Eye (tissue), 1 donor: Measurements from ENCODE around the gene RGS7.
"Not testable (repeated sequence)": the region's sequence is repeated elsewhere in the genome, so short reads cannot be mapped to it uniquely, and the experiment has no call there.

Experiments
- DNase-seq: peaks from one replicate; pipeline ENCODE4 v3.0.0-alpha.2; 2015

RGS7 gene

GRCh38 chr1:241068359-241068758, 288.6 kb downstream of the RGS7 start:
- no peak for DNase-seq

GRCh38 chr1:241063276-241063675, 293.7 kb downstream of the RGS7 start:
- no peak for DNase-seq

- no peak for DNase-seq
Observed at GRCh38 chr1:241061062-241061461, 295.9 kb downstream of the RGS7 start.

- DNase-seq = no peak
Observed at GRCh38 chr1:241048622-241049021, 308.4 kb downstream of the RGS7 start.

GRCh38 chr1:241045659-241046058, 311.3 kb downstream of the RGS7 start:
- DNase-seq = no peak

GRCh38 chr1:241034203-241034936, 322.6 kb downstream of the RGS7 start:
- DNase-seq = no peak

GRCh38 chr1:241024834-241025233, 332.2 kb downstream of the RGS7 start:
- DNase-seq = no peak

- DNase-seq = no peak
Observed at GRCh38 chr1:241022366-241022765, 334.6 kb downstream of the RGS7 start.

- DNase-seq = no peak
Observed at GRCh38 chr1:241020851-241021697, 335.9 kb downstream of the RGS7 start.

- no peak for DNase-seq
Observed at GRCh38 chr1:241012708-241013340, 344.2 kb downstream of the RGS7 start.

- DNase-seq = no peak
Observed at GRCh38 chr1:241007668-241008067, 349.3 kb downstream of the RGS7 start.

GRCh38 chr1:240999826-241000225, 357.2 kb downstream of the RGS7 start:
- DNase-seq = no peak

GRCh38 chr1:240998441-240999015, 358.5 kb downstream of the RGS7 start:
- no peak for DNase-seq

GRCh38 chr1:240998024-240998423, 359.0 kb downstream of the RGS7 start:
- DNase-seq = no peak

- DNase-seq = no peak
Observed at GRCh38 chr1:240993004-240993403, 364.0 kb downstream of the RGS7 start.

- no peak for DNase-seq
Observed at GRCh38 chr1:240991230-240991629, 365.8 kb downstream of the RGS7 start.

GRCh38 chr1:240987928-240988327, 369.1 kb downstream of the RGS7 start:
- DNase-seq = peak; percentile 42

GRCh38 chr1:240985081-240985480, 371.9 kb downstream of the RGS7 start:
- DNase-seq = no peak

- DNase-seq = no peak
Observed at GRCh38 chr1:240980342-240980741, 376.7 kb downstream of the RGS7 start.

GRCh38 chr1:240976685-240977084, 380.3 kb downstream of the RGS7 start:
- no peak for DNase-seq

GRCh38 chr1:240973875-240974274, 383.1 kb downstream of the RGS7 start:
- no peak for DNase-seq

- DNase-seq = not testable (repeated sequence)
Observed at GRCh38 chr1:240972059-240972458, 384.9 kb downstream of the RGS7 start.

GRCh38 chr1:240970253-240970652, 386.8 kb downstream of the RGS7 start:
- DNase-seq = no peak
